ENCODE data around the gene NBEAL1.
"Not testable (repeated sequence)": the region's sequence is repeated elsewhere in the genome, so short reads cannot be mapped to it uniquely, and the experiment has no call there.

NBEAL1 gene

GRCh38 chr2:203014456-203015199 is at the start of gene NBEAL1:
Gene NBEAL1 (plus strand): TSS chr2:203014875. CDS start chr2:203016385, 1,510 bp downstream.
- DNase-seq, result peak; percentile 97

DNA sequence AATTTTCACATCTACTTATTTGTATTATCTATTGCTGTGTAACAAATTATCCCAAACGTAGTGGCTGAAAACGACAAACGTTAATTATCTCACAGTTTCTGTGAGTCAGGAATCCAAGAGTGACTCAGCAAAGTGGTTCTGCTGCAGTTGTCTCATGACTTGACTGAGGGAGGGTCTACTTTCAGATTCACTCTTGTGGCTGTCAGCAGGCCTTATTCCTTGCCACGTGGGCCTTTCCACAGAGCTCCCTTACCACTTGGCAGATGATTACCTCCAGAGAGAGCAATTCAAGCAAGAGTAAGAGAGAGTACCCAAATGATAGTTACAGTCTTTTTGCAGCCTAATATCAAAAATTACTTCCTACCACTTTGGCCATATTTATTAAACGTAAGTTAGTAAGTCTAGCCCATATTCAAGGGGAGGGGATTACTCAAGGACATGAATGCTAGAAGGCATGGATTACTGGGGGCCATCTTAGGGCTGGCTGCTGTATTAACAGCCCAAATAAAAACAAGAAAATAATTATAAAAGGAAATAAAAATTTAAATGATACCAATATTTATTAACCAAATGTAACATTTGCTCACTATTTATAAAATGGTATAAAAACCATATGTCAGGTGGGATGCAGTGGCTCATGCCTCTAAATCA is 48.7 kb upstream of the NBEAL1 start:
- DNase-seq, result peak; percentile 50

DNA sequence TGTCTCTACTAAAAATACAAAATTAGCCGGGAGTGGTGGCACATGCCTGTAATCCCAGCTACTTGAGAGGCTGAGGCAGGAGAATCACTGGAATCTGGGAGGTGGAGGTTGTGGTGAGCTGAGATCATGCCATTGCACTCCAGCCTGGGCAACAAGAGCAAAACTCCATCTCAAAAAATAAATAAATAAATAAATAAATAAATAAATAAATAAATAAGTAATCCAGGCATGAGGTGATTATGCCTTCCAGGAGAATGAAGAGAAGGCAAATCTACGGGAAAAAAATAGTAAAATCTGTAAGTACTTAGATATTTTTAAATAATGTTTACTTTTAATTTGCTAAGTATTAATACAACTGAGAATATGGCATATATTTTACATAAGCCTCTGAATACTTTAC is 45.3 kb upstream of the NBEAL1 start:
- DNase-seq, result not testable (repeated sequence)

- no peak for DNase-seq
Measured at GRCh38 chr2:202976809-202977208, 37.9 kb upstream of the NBEAL1 start.

GRCh38 chr2:202982779-202983491 is 31.7 kb upstream of the NBEAL1 start:
- no peak for DNase-seq

GRCh38 chr2:202989749-202990148 is 24.9 kb upstream of the NBEAL1 start:
- no peak for DNase-seq

- DNase-seq, result no peak
Measured at GRCh38 chr2:202990501-202990900, 24.2 kb upstream of the NBEAL1 start.

DNA sequence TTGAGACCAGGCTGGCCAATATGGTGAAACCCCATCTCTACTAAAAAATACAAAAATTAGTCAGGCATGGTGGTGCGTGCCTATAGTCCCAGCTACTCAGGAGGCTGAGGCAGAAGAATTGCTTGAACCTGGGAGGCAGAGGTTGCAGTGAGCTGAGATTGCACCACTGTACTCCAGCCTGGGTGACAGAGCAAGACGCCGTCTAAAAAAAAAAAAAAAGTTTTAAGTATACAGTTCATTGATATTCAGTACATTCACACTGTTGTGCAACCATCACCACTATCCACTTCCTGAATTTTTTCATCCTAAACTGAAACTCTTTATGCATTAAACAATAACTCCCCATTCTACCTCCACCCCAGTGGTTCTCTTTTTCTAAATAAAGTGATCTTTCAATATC is 17.6 kb upstream of the NBEAL1 start:
- not testable (repeated sequence) for DNase-seq

- no peak for DNase-seq
Measured at GRCh38 chr2:203002054-203002821, 12.4 kb upstream of the NBEAL1 start.

- DNase-seq, result no peak
Measured at GRCh38 chr2:203003716-203004115, 11.0 kb upstream of the NBEAL1 start.

GRCh38 chr2:203016716-203017115 is 2.0 kb downstream of the NBEAL1 start:
- no peak for DNase-seq

DNA sequence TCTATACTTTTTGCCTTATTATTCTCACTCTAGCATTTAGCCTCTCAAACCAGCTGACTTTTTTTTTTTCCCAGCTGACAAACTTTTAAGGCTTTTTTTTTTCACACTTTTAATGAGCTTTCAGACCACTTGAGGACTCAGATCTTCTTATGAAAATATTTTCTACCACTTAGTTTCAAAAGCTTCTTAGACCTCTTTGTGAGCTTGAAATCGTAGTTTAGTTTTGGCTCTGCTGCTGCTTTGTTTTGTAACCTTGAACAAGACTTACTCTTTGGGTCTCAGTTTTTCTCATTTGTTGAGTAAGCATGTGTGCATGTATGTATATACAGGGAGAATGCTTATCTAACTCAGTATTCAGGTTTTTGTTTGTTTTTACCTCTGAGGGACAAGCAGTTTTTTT is 3.5 kb downstream of the NBEAL1 start:
- no peak for DNase-seq

- no peak for DNase-seq
Measured at GRCh38 chr2:203019142-203019541, 4.5 kb downstream of the NBEAL1 start.

DNA sequence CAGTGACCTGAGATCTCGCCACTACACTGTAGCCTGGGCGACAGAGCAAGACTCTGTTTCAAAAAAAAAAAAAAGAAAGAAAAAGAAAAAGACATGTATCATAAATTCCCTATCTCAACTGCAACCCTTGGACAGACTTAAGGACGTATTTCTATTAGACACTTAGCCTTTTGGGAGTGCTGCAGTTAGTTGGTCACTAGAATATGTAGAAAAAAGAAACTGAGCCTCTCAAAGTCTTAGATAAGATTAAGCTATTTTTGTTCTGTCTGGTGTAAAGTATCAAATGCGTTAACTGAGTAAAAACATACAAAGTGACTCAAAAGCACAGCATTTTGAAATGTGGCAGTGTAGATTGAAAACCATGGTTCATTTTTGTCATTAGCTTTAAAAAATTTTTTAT is 7.3 kb downstream of the NBEAL1 start:
- DNase-seq, result no peak

- no peak for DNase-seq
Measured at GRCh38 chr2:203022751-203023150, 8.1 kb downstream of the NBEAL1 start.

GRCh38 chr2:203025592-203025991 is 10.9 kb downstream of the NBEAL1 start:
- DNase-seq, result no peak

- DNase-seq, result no peak
Measured at GRCh38 chr2:203030545-203030944, 15.9 kb downstream of the NBEAL1 start.

DNA sequence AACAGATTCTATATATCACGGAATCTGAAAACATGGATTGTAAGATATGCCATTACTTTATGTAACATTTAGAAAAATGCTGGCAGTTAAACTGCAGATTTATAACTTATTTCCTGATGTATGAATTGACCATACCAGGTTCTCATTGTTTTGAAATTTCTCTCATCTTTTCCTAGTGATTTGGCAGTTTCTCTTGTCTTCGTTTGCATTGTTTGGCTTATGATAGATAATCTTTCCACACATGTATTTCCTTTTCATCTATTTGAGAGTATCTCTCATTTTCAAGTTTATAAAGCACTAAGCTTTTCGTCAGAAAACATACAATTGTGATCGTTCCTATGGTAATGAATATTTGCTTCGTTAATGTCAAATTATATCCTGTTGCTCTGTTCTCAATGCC is 16.3 kb downstream of the NBEAL1 start:
- DNase-seq, result no peak

GRCh38 chr2:203033395-203033794 is 18.7 kb downstream of the NBEAL1 start:
- no peak for DNase-seq

- no peak for DNase-seq
Measured at GRCh38 chr2:203035879-203036470, 21.3 kb downstream of the NBEAL1 start.

- DNase-seq, result no peak
Measured at GRCh38 chr2:203037026-203037425, 22.4 kb downstream of the NBEAL1 start.

- DNase-seq, result no peak
Measured at GRCh38 chr2:203038586-203038985, 23.9 kb downstream of the NBEAL1 start.

GRCh38 chr2:203039211-203039610 is 24.5 kb downstream of the NBEAL1 start:
- not testable (repeated sequence) for DNase-seq
